ENCODE data around the gene ZNF865. TPM values are rescaled to one million over a fixed set of nuclear protein-coding genes. Genes with fewer than 3 reads are reported as not detected.

The ZNF865 gene
- total and polyA plus RNA-seq, 10 of the 15 experiments (the other 5 are each of a cell fraction or from before 2014, with no cell fraction given), result 0.02 to 18.3 (median 0.90) TPM

DNA sequence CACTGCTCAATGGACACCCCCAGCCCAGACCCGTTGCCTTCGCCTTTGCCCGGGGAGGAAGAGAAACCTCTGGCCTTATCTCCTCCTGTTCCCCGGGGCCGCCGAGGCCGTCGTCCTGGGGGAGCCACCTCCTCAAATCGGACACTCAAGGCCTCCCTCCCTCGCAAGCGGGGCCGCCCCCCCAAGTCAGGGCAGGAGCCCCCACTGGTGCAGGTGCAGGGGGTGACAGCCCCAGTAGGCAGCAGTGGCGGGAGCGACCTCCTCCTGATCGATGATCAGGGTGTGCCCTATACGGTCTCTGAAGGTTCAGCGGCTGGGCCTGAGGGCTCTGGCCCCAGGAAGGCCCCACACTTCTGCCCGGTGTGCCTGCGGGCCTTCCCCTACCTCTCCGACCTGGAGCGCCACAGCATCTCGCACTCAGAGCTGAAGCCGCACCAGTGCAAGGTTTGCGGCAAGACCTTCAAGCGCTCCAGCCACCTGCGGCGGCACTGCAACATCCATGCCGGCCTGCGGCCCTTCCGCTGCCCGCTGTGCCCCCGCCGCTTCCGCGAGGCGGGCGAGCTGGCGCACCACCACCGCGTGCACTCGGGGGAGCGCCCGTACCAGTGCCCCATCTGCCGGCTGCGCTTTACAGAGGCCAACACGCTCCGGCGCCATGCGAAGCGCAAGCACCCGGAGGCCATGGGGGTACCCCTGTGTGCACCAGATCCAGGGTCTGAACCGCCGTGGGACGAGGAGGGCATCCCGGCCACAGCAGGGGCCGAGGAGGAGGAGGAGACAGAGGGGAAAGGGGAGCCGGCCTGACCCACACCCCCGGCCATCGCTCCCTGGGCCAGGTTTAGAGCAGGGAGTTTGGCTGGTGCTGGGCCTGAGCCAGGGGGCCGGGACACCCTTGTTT, 3.1 kb upstream of the ZNF865 start:
- H3K4me2 ChIP-seq (ENCODE audit: control insufficient read depth, insufficient read depth), result no peak overlapping the region
- H3K27me3 ChIP-seq (replicated peaks in 1 of 2; ENCODE audit: control insufficient read depth in 2 of 2, insufficient read depth in 2 of 2, low read length in 1 of 2), result no peaks in the 10 kb centered on the region
- in situ Hi-C loops (cut with MboI) (no loop called here), intact Hi-C loops (cut with micrococcal nuclease; ENCODE audit: unreplicated experiment) (loop anchor here (5.0 kb wide), 1 partner anchor 40 kb away; the partner anchor contains the start of genes ZNF580 and ZNF581)
- H2AFZ ChIP-seq (ENCODE audit: control insufficient read depth, low read depth, low read length), result no peak overlapping the region
- no peak overlapping the region for H3K27ac ChIP-seq (ENCODE audit: control insufficient read depth, insufficient read depth)
- BruUV-seq (replicated peaks), result no TSS peak
- no peak for DNase-seq (ENCODE audit: low read depth, low spot score)
- ChIA-PET SMC1A (ENCODE audit: uncharacterized antibody, unreplicated experiment) (no interaction called here), RAD21 (ENCODE audit: unreplicated experiment) (no interaction called here), POLR2A (no interaction called here), CTCF (interaction anchor here (1.8 kb wide), 1 partner anchor 29 kb away, joined by 6 read pairs; no protein-coding TSS in a partner anchor)
- TF ChIP-seq BRCA1 (IDR thresholded peaks at IDR 0.05; ENCODE audit: low read depth, low read length), result no peak
- TF ChIP-seq, protein P1, sequence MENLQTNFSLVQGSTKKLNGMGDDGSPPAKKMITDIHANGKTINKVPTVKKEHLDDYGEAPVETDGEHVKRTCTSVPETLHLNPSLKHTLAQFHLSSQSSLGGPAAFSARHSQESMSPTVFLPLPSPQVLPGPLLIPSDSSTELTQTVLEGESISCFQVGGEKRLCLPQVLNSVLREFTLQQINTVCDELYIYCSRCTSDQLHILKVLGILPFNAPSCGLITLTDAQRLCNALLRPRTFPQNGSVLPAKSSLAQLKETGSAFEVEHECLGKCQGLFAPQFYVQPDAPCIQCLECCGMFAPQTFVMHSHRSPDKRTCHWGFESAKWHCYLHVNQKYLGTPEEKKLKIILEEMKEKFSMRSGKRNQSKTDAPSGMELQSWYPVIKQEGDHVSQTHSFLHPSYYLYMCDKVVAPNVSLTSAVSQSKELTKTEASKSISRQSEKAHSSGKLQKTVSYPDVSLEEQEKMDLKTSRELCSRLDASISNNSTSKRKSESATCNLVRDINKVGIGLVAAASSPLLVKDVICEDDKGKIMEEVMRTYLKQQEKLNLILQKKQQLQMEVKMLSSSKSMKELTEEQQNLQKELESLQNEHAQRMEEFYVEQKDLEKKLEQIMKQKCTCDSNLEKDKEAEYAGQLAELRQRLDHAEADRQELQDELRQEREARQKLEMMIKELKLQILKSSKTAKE (IDR thresholded peaks at IDR 0.05; ENCODE audit: low read depth, poor library complexity, severe bottlenecking), result no peak
- no peak for TF ChIP-seq SUZ12 (IDR thresholded peaks at IDR 0.05; ENCODE audit: unreplicated experiment)
- TF ChIP-seq, protein P2, sequence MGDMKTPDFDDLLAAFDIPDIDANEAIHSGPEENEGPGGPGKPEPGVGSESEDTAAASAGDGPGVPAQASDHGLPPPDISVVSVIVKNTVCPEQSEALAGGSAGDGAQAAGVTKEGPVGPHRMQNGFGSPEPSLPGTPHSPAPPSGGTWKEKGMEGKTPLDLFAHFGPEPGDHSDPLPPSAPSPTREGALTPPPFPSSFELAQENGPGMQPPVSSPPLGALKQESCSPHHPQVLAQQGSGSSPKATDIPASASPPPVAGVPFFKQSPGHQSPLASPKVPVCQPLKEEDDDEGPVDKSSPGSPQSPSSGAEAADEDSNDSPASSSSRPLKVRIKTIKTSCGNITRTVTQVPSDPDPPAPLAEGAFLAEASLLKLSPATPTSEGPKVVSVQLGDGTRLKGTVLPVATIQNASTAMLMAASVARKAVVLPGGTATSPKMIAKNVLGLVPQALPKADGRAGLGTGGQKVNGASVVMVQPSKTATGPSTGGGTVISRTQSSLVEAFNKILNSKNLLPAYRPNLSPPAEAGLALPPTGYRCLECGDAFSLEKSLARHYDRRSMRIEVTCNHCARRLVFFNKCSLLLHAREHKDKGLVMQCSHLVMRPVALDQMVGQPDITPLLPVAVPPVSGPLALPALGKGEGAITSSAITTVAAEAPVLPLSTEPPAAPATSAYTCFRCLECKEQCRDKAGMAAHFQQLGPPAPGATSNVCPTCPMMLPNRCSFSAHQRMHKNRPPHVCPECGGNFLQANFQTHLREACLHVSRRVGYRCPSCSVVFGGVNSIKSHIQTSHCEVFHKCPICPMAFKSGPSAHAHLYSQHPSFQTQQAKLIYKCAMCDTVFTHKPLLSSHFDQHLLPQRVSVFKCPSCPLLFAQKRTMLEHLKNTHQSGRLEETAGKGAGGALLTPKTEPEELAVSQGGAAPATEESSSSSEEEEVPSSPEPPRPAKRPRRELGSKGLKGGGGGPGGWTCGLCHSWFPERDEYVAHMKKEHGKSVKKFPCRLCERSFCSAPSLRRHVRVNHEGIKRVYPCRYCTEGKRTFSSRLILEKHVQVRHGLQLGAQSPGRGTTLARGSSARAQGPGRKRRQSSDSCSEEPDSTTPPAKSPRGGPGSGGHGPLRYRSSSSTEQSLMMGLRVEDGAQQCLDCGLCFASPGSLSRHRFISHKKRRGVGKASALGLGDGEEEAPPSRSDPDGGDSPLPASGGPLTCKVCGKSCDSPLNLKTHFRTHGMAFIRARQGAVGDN (IDR thresholded peaks at IDR 0.05), result no peak
- TF ChIP-seq MTA2 (IDR thresholded peaks at IDR 0.05; ENCODE audit: low read depth), result no peak
- no peak for TF ChIP-seq POLR2AphosphoS5 (IDR thresholded peaks at IDR 0.05; ENCODE audit: low read length)
- no peak for TF ChIP-seq NBN (IDR thresholded peaks at IDR 0.05)
- TF ChIP-seq SPI1 (IDR thresholded peaks at IDR 0.05; ENCODE audit: borderline replicate concordance, insufficient read depth, low read depth, low read length), result no peak
- TF ChIP-seq, protein P3, sequence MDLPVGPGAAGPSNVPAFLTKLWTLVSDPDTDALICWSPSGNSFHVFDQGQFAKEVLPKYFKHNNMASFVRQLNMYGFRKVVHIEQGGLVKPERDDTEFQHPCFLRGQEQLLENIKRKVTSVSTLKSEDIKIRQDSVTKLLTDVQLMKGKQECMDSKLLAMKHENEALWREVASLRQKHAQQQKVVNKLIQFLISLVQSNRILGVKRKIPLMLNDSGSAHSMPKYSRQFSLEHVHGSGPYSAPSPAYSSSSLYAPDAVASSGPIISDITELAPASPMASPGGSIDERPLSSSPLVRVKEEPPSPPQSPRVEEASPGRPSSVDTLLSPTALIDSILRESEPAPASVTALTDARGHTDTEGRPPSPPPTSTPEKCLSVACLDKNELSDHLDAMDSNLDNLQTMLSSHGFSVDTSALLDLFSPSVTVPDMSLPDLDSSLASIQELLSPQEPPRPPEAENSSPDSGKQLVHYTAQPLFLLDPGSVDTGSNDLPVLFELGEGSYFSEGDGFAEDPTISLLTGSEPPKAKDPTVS (IDR thresholded peaks at IDR 0.05; ENCODE audit: low read depth, low read length), result no peak
- TF ChIP-seq SMAD5 (IDR thresholded peaks at IDR 0.05; ENCODE audit: low read depth), result no peak
- TF ChIP-seq TAF1 (IDR thresholded peaks at IDR 0.05; ENCODE audit: borderline replicate concordance, low read depth, low read length), result no peak
- no peak for TF ChIP-seq POU2F2 (IDR thresholded peaks at IDR 0.05; ENCODE audit: borderline replicate concordance, low read depth, low read length)
- TF ChIP-seq SREBF1 (IDR thresholded peaks at IDR 0.05; ENCODE audit: low read length), result no peak
- no peak for TF ChIP-seq ZNF622 (IDR thresholded peaks at IDR 0.05)
- no peak for TF ChIP-seq YBX1 (IDR thresholded peaks at IDR 0.05)
- no peak for TF ChIP-seq HDAC6 (IDR thresholded peaks at IDR 0.05; ENCODE audit: unreplicated experiment)
- no peak overlapping the region for H3K4me3 ChIP-seq
- H3K9ac ChIP-seq (ENCODE audit: control insufficient read depth, insufficient read depth, low read length), result no peak overlapping the region
- 98% methylated on average over 56 of the region's 60 CpGs for WGBS (ENCODE audit: insufficient coverage, insufficient replicate concordance, low lambda C conversion rate, missing lambda C conversion rate)
- H3K9me3 ChIP-seq (replicated peaks; ENCODE audit: control insufficient read depth, insufficient read depth, low read length), result no peaks in the 10 kb centered on the region
- H3K79me2 ChIP-seq (ENCODE audit: control insufficient read depth, insufficient read depth, low read length), result peaks cover 24% of the 10 kb centered on the region
- FAIRE-seq, result no peak
- peaks cover 10% of the 10 kb centered on the region; the same call in 1 of the 2 replicates for H3K4me1 ChIP-seq (ENCODE audit: control insufficient read depth, insufficient read depth, low read length)
- no peaks in the 10 kb centered on the region for H3K36me3 ChIP-seq (ENCODE audit: control insufficient read depth in 2 of 2, insufficient read depth in 2 of 2, low read length in 1 of 2)
- no peak for ATAC-seq
- no peaks in the 10 kb centered on the region for H4K20me1 ChIP-seq (ENCODE audit: control insufficient read depth, insufficient read depth)
